Left lobe of liver (tissue), 2 donors: ENCODE measurements around the gene ISG20L2. TPM values are rescaled to one million over a fixed set of nuclear protein-coding genes. Genes with fewer than 3 reads are reported as not detected.

ENCODE experiments used
- ATAC-seq: fragments of 200-7000 bp; cut with Tn5 transposase; one replicate; pipeline ENCODE4 v1.9.1; 2020; ENCODE audit warnings: mild to moderate bottlenecking, moderate library complexity
- DNase-seq: peaks from one replicate; pipeline ENCODE4 v3.0.0-alpha.2; 2020; ENCODE audit warnings: low spot score
- total RNA-seq: library from RNA; stranded (reverse); gene quantifications from one replicate; pipeline ENCODE4 v1.2.1, GENCODE V29; 2021
- donor health status: DM: no; HTN: no; CAD: no; lungs with moderate emphysema.
- donor health status: DM: no; HTN: yes; CAD: no.

ISG20L2 gene
- total RNA-seq, 1 donor from 2014 or later = 10.8 TPM

- no peak for ATAC-seq
- DNase-seq = no peak
Observed at GRCh38 chr1:156742017-156742416, 13.5 kb upstream of the ISG20L2 start.

DNA sequence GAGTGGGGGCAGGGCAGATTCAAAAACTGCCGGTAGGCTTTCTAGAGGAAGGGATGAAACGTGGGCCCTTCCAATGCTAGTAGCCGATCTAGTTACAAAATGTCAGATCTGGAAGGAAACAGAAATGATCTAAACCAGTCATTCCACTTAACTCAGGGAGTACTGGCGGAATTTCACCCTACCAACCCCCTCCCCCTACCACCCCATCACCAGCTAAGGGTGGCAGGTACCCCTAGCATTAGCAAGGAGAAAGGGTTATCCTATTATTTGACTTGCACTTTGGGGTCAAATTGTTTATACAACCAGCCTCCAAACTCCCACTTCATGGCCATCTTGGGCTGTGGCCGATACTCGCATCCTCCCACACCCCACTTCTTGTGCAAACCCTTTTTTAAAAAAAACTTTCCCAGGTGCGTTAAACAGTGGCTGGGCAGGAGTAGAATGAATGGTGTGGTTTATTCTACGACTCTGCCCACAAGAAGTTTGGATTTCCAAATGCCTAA is 13.0 kb upstream of the ISG20L2 start:
- ATAC-seq (no peak), DNase-seq (no peak)

DNA sequence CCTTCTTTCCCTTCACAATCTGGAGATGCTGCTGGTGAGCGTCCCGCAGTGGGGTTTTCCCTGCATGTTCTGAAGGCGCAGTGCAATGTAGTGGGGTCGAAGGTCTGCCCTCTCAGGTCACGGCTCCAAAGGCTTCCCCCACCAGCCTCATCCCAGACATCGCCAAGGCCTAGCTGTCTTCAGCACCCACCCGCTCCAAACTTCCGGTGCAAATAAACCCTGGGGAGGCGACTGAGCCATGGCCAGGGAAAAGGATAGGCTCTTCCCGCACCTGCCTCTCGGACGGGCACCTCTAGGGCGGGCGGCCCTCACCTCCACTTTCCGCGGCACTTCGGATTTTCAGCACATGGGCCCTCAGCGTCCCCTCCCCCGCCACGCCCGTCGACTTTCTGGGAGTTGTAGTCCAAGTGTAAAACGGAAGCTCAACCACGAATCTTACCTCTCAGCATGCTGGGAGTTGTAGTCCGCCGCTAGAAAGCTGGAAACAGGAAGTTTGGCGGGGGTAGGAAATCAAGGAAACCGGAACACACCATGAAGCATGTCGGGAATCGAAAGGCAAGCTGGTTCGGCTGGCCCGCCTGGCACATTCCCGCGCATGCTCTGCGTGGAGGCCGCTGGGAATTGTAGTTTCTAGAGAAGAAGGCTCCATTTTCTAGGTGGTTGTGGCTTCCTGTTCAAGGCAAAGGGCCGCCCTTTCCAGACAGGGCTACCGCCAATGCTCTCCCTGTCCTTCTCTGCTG is 12.3 kb upstream of the ISG20L2 start, which contains the start of gene MRPL24:
TSS of gene MRPL24 (minus strand) at position 348 of the 740 bp plus-strand sequence. CDS start 2,384 bp downstream, outside the sequence.
- DNase-seq = peak; percentile 99
- ATAC-seq = peak; percentile 89

DNA sequence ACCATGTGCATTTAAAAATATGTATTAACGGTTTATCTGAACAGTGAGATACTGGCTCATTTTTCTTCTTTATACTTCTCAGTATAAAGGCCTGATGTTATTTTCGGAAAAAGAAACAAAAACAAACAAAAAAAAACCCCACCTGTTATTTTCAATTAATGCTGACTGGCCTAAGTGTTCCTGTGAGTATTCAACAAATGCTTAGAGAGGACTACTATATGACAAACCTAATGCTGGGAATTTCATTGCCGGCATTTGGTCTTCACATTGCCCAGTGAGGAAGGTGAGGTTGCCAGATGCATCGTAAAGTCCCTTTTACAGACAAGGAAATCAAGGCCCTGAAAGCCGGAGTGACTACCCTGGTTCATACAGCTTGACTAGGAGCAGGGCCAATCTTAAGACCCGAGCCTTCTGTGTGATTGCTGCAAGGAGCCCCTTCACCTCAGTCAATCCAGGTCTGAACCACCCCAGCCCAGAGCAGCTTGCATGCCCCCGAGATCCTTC is 11.7 kb upstream of the ISG20L2 start:
- ATAC-seq = no peak
- DNase-seq = no peak

DNA sequence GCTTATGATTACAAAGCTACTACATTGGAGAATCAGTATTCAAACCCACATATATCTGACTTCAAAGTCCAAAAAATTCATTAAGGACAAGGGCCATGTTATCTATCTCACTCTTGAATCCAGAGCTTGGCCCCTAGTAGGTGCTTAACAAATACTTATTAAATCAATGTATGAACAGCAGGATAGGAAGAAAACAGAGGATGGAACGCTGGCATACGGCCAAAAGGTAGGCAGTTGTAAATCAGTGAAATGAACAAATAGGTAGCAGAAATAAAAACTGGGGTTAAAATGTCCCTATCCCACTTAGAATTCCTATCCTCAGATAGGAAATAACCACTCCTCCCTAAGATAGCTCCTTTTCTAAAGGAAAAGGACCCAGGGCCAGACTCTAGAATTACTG is 10.3 kb upstream of the ISG20L2 start:
- DNase-seq (no peak), ATAC-seq (no peak)

- ATAC-seq (no peak), DNase-seq (no peak)
Observed at GRCh38 chr1:156738407-156738806, 9.8 kb upstream of the ISG20L2 start.

DNA sequence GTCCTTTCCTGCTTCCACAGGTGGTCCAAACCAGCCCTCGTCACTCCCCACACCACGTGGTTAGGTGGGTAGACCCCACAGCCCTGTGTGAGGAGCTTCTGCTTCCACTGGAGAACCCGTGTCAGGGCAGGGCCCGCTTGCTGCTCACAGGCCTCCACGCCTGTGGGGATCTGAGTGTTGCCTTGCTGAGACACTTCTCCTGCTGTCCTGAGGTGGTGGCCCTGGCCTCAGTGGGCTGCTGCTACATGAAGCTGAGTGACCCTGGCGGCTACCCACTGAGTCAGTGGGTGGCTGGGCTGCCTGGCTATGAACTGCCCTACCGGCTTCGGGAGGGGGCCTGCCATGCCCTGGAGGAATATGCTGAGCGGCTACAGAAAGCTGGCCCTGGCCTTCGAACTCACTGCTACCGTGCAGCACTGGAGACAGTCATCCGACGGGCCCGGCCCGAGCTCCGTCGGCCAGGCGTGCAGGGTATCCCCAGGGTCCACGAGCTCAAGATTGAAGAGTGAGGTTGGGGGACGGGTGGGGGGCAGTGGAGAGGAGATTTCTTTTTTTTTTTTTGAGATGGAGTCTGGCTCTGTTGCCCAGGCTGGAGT is 5.5 kb upstream of the ISG20L2 start:
- ATAC-seq (no peak), DNase-seq (no peak)

DNA sequence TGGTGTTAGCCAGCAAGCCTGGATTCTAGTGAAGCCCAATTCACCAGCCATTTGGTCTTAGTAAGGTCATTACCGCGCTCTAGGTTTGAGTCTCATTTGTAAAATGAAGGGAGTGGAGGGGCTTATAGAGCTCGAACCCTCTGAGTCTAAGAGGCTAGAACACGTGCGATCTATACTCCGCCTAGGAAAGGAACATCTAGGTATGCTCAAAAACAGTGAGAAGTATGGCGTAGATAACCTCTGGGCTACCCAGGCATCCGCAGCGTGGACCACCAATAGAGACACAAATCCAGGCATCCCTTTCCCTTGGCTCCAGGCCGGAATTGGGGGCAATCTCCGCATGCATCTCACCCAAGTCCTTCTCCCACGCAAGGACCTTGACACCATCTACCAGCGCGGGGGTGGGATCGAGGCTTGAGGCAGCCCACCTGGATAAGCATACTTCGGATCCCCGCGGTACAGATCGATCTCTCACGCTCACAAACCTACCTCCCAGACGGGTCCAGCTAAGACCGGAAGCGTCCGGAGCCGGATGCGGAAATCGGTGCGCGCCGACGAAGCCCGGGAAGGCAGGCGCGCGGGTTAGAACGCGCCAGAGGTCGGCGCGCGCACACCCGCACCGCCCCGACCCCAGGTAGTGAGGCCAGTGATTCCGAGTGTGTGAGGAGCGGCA is 504 bp downstream of the ISG20L2 start, which contains the start of gene METTL25B:
TSS of gene METTL25B (plus strand) at position 544 of the 673 bp plus-strand sequence. CDS start 636 bp downstream, outside the sequence.
- peak; percentile 88 for DNase-seq
- peak; percentile 79 for ATAC-seq

DNA sequence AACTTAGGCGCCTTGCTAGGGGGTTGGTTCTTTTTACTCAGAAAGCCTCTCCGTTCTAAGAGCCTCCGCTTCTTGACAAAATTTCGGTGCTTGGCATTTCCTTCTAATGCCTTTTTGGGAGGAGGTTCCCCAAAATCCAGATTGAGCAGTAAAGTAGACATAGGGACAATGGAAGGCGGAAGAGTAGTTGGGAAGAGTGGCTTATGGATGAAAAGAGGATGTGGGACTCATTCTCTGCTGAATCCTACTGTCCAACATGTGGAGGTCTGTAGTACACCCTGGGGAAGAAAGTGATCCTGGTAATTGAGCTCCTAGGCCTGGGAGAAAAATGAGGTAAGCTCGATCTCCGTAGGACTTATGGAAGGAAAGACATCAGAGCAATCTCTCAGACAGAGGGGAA is 1.1 kb downstream of the ISG20L2 start:
- ATAC-seq = no peak
- DNase-seq = no peak

DNA sequence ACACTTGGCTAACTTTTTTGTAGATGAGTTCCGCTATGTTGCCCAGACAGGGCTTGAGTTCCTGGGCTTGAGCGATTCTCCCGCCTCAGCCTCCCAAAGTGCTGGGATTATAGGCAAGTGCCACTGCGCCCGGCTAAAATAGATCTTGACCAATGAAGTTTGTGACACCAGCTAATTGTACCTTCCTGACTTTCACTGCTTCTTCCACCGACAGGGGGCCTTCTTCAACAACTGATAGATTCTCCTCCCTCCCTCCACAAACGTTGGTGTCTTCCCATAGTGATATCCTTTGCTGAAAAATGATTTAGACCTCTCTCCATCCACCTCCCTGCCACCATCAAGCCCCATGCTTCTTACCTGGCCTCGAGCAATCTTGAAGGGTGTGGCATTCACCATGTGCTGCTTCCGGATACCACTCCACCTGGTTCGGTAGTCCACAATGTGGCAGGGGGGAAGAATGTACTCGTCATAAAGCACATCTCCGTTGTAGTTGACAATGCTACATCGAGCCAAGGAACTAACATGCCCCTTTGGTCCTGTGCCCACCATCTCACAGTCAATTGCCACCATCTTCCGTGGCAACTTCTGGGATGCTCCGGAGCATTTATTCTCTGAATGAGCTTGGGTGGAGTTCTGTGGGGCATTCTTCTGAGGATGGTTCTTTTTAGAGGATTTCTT is 1.9 kb downstream of the ISG20L2 start:
- no peak for DNase-seq

GRCh38 chr1:156725683-156726280 is 2.8 kb downstream of the ISG20L2 start:
- peak; percentile 88 for DNase-seq
- ATAC-seq = peak; percentile 83

More for the DNA sequence above, 1.9 kb downstream of the ISG20L2 start:
- no peak for ATAC-seq

- ATAC-seq (no peak), DNase-seq (no peak)
Observed at GRCh38 chr1:156721535-156721934, 7.0 kb downstream of the ISG20L2 start.

DNA sequence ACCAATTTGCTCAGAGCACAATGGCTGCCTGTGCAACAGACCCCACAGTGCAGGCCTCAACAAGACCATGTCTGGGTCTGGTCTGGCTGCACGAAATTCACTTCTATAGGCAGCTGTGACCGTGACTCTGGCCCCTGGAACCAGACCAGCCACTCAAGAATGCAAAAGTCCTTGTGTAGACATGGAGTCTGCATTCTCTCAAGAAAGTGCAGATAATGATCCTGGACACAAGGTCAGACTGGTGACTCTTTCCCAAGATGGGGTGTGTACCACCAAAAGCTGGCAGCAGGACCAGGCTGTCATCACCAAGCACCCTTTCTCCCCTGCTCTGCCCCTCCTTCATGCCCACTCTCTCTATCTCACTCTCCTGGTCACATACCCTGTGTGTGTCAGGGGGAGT is 7.4 kb downstream of the ISG20L2 start:
- ATAC-seq (no peak), DNase-seq (no peak)

DNA sequence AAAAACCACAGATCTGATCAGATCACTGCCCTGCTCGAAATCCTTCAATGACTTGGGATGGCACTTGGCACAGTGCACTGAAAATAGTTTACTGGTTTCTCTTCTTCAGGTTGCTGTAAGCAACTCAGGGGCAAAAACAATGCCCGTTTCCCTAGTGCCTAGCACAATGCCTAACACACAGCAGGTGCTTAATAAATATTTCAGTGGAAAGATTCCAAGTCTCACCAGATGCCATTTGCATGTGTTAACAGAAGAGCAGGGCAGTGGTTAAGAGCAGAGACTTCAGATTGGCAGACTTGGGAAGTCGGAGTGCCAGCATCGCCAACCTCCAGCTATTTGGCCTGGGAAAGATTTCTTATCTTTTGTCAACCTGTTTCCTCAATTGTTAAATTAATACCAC is 11.2 kb downstream of the ISG20L2 start:
- no peak for ATAC-seq
- no peak for DNase-seq

DNA sequence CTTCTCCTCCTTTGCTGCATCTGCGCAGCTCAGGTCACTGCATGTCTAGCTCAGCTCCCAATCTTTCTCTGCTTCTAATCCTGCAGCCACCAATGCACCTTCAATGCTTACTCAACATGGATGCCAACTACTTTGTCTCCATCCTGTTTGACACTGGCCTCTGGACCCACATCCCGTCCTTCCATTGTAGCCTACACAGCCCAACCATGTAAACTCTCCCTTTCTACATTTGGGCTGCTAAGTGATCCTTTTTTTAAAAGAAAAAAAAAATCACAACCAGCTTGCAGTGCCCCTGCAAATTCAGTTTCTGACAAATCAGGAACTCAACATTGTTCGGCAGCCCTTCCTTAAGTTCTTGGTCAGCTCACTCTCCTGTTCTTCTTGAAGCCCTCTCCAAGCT is 13.7 kb downstream of the ISG20L2 start:
- no peak for DNase-seq
- no peak for ATAC-seq

- ATAC-seq = no peak
- no peak for DNase-seq
Observed at GRCh38 chr1:156712626-156713025, 15.9 kb downstream of the ISG20L2 start.

- DNase-seq (no peak), ATAC-seq (no peak)
Observed at GRCh38 chr1:156711011-156711817, 17.4 kb downstream of the ISG20L2 start.

DNA sequence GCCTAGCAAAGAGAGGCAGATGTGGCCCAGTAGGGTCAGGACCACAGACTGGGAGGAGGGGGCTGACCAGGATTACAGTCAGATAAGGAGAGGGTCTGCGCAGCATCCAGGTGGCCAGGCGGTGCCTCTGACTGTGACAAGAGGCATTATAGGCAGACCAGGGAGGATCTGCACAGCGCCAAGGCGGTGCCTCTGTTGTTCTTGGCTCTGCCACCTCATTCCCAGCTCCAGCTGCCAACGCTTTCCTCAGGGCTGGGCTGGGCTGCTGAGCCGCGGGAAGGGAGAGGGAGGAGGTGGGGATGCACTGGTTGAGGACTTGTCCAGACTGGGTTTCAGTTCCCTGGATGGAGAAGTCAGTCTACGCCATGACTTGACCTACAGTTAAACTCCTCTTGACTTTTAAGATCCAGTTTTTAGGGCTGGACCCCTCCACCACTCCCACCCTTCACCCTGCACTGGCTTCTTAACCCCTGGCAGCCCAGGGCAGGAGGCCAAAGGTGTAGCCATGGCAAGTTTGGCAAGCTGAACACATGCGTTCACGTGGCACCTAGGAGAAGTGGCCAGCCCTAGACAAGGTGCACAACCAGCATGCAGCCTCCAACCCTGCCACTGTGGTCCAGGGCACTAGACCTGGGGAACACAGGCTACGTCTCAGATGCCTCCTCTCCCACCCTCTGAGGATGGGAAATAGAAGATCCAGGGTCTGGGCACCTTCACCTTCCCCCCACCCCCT is 18.6 kb downstream of the ISG20L2 start:
- ATAC-seq (peak; percentile 72), DNase-seq (no peak)

DNA sequence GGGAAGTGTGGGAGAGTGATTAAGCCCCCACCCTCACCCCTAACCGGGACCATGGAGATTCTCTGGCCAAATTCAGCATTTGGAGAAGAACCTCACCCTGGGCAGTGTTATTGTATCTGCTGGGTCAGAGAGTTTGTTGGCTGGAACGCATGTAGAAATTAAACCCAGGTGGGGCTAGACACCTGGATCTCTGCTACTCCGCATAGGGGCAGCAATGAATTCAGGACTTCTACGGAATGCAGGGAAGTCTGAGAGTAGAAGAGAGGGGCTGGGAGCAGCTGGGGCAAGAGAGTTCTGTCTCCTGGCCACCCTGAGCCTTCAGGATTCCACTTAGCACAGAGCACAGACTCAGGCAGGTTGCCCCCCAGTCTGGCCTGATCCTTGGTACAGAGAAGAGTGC is 19.5 kb downstream of the ISG20L2 start:
- DNase-seq (no peak), ATAC-seq (no peak)
